T1000 (cell line): Measurements from ENCODE around the gene HSD17B1.
"Not testable (repeated sequence)": the region's sequence is repeated elsewhere in the genome, so short reads cannot be mapped to it uniquely, and the experiment has no call there.

ENCODE experiments used
- DNase-seq: peaks from one replicate; lab custom pipeline; 2025; ENCODE audit warnings: mixed read lengths; lab: John Stamatoyannopoulos, UW

HSD17B1 gene

GRCh38 chr17:42547698-42548069 lies 5.0 kb upstream of the HSD17B1 start:
- no peak for DNase-seq

DNA sequence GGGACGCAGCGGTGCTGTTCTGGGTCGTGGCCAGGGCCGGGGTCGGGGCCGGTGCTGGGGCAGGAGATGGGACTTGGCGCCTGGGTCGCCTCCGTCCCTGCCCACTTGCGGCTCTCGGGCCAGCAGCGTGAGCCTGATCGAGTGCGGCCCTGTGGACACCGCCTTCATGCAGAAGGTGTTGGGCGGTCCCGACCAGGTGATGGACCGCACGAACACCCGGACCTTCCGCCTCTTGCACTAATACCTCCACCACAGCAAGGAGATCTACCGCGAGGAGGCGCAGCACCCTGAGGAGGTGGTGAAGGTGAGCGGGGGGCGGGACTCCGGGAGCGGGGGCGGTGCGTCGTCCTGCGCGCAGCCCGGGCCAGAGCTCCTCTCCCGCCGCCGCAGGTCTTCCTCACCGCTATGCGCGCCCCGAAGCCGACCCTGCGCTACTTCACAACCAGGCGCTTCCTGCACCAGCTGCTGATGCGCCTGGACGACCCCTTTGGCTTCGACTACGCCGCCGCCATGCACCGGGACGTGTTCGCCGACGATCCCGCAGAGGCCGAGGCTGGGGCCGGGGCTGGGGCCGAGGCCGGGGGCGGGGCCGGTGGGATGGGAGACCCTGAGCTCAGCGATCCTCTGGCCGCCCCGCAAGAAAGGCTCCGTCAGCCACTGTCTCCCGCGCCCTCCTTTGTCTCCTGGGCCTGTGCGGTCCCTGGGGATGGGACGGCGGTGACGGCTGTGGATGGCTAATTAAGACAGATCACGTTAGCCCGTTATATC lies 4.5 kb upstream of the HSD17B1 start:
- DNase-seq: no peak

DNA sequence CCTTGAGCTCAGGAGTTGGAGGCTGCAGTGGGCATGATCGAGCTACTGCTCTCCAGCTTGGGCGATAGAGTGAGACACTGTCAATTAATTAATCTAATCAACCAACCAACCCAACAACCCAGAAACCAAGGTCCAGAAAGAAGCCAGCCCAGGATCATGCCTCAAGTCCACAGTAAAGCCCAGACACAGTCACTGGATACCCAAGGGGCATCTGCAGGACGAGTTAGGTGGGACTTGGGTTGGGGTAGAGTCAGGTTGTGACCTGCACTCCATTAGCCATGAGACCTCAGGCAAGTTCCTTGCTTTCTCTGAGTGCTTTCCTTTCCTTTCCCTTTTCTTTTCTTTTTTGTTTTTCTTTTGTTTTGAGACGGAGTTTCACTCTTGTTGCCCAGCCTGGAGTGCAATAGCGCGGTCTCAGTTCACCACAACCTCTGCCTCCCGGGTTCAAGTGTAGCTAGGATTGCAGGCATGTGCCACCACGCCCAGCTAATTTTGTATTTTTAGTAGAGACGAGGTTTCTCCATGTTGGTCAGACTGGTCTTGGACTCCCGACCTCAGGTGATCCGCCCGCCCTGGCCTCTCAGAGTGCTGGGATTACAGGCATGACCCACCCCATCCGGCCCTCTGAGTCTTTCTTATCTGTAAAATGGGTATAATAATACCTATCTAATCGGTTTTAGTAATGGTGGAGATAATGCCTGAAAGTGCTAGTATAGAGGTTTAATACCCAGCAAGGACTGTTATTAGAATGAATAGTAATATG lies 3.5 kb upstream of the HSD17B1 start:
- no peak for DNase-seq

DNA sequence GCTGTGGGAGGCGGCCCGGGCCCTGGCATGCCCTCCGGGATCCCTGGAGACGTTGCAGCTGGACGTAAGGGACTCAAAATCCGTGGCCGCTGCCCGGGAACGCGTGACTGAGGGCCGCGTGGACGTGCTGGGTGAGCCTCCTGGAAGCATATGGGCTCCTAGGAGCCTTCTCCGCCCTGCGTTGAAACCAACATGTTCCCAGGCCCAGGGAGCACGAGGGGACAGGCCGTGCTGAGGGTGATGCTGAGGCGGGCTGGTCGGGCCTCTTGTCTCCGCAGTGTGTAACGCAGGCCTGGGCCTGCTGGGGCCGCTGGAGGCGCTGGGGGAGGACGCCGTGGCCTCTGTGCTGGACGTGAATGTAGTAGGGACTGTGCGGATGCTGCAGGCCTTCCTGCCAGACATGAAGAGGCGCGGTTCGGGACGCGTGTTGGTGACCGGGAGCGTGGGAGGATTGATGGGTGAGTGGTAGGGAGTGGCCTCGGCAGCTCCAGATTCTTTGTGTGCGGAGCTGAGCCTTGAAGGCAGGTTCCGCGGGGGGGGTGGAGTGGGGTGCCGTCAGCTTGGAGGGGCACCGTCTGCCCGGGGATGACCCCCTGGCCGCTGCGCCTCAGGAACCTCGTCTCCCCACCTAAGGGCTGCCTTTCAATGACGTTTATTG lies 567 bp downstream of the HSD17B1 start:
- DNase-seq: no peak

- peak; percentile 22 for DNase-seq
Observed at GRCh38 chr17:42553866-42554249, 1.1 kb downstream of the HSD17B1 start.

GRCh38 chr17:42554250-42555121 lies 1.8 kb downstream of the HSD17B1 start:
- peak; percentile 53 for DNase-seq

GRCh38 chr17:42555122-42555622 lies 2.4 kb downstream of the HSD17B1 start:
- no peak for DNase-seq

DNA sequence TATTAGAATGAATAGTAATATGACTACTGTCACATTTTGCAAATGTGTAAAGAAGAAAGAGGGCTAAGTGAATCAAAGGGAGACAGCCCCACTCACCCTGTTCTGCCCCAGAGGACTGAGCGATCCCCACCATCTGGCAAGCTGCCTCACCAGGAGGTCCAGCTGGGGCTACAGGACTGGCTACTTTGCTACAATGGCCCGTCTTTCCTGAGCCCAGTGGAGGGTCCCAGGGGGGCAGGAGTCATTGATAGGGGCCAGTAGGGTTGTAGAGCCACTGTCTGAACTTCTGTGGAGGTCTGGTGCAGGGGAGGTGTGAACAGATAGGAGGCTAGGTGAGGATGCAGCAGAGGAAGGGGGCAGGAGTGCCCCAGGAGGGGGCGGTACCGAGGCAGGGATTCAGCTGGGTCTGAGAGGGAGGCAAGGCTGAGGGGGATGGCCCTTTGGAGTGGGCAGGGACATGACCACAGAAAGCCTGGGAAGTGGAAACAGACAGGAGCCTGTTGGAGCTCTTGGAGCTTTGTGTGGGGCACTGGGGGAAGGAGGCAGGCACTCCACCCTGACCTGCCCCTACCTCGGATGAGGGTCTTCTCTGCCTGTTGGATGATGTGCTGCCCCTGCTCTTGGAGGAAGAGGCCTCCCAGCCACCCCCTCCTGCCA lies 3.4 kb downstream of the HSD17B1 start:
- DNase-seq: not testable (repeated sequence)

GRCh38 chr17:42559075-42559474 lies 6.4 kb downstream of the HSD17B1 start:
- no peak for DNase-seq

DNA sequence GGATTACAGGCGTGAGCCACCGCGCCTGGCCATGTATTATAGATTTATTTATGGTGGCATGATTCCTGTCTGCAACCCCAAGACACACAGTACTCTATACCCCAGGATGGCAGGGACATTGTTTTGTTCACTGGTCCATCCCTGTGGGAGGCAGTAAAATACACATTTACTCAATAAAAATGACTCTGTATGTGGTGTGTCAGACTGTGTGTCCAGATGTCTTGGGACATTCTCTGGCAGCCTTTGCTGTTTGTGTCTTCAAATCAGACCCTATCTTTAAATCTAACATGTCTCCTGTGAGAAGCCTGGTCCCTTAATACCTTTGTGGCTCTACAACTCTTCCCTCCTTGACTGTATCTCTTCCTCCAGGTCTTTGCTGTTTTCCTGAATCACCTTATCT lies 7.5 kb downstream of the HSD17B1 start:
- DNase-seq: no peak

DNA sequence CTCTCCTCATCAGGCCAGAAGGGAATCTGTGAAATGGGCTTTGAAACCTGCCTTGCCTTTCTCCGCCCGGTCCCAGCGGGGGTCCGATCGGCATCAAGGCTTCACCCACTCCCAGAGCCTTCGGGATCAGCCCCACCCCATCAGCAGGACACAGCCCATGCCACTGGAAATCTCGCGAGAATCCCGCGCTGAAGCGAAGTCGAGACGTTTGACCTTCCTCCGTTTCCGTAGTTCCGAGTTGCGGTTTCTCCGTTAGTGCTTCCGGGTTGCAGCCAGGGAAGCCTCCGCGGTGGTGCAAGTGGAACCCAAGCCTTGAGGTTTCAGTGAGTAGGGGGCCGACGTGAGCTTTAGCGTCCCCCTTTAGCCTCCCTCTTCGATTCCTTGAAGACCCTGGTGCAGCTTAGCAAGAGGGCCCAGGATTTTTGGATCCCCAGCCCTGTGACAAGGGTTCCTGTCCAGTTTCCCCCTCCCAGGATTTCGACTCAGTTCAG lies 9.2 kb downstream of the HSD17B1 start, which contains the start of gene COASY:
COASY (plus strand) TSS at position 252 of the 491 bp plus-strand sequence. CDS start 475 bp downstream, outside the sequence.
- peak; percentile 93 for DNase-seq

- no peak for DNase-seq
Observed at GRCh38 chr17:42562388-42563142, 9.8 kb downstream of the HSD17B1 start.

DNA sequence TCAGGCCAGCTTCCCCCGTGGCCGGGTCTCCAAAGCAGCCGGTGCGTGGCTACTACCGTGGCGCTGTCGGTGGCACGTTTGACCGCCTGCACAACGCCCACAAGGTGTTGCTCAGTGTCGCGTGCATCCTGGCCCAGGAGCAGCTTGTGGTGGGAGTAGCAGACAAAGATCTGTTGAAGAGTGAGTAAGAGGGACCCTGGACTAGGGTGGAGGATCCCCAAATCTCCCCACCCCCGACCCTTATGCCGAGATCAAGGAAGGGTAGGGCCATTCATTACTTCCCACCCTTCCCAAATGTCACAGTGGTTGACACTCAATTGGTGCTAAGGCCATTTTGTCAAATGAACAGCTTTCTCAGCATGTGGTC lies 10.4 kb downstream of the HSD17B1 start:
- DNase-seq: no peak

DNA sequence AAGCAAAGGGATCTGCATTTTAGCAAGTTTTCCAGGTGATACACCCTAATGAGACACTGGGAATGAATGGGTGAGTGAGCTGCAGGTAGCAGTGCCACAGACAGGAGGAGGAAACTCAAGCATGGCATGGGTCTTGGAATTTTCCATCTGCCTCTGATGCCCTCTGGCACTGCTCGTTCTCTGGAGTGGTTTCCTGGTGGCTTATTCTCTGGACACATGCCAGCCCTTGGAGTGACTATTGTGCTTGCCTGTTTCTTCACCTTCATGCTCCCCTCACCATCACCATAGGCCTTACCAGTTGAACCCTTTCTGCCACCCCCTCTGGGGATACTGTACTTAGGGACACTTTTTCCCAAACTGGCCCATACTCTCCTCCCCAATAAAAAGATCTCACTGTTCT lies 10.8 kb downstream of the HSD17B1 start:
- DNase-seq: no peak

- no peak for DNase-seq
Observed at GRCh38 chr17:42563950-42564349, 11.2 kb downstream of the HSD17B1 start.

- no peak for DNase-seq
Observed at GRCh38 chr17:42564815-42565522, 12.2 kb downstream of the HSD17B1 start.

- no peak for DNase-seq
Observed at GRCh38 chr17:42565523-42566214, 12.9 kb downstream of the HSD17B1 start.

- DNase-seq: no peak
Observed at GRCh38 chr17:42566215-42566882, 13.6 kb downstream of the HSD17B1 start.
